GM12878 (cell line): ENCODE data around the gene NRSN1. TPM values are rescaled to one million over a fixed set of nuclear protein-coding genes. Genes with fewer than 3 reads are reported as not detected.

Source experiments
- ATAC-seq: fragments of 200-7000 bp; cut with Tn5 transposase; 3 replicates; pipeline ENCODE4 v1.9.1; 2020; ENCODE audit warnings: mild to moderate bottlenecking, moderate library complexity
- BruUV-seq: library from RNA; stranded (reverse); fragments of 400-500 nt; replicated peaks from 2 replicates; lab custom pipeline; 2021; lab: Mats Ljungman, UMichigan
- CTCF ChIA-PET: fragments of 300-600 bp; sonication (Branson Sonifier 250); formaldehyde crosslinking; extraction: SDS; loops from one replicate; lab custom pipeline; 2021; ENCODE audit warnings: inconsistent platforms; lab: Yijun Ruan, JAX
- POLR2A ChIA-PET: fragments of 350-600 bp; formaldehyde crosslinking; extraction: SDS; loops from one replicate; lab custom pipeline; 2021; ENCODE audit warnings: inconsistent platforms; lab: Charles Lee
- RAD21 ChIA-PET: fragments of 300-600 bp; sonication (Branson Sonifier 250); formaldehyde crosslinking; loops from one replicate; lab custom pipeline; 2023; ENCODE audit warnings: antibody characterized with exemption; ENCODE audit not compliant: unreplicated experiment; lab: Charles Lee
- SMC1A ChIA-PET: fragments of 300-600 bp; sonication (Branson Sonifier 250); formaldehyde crosslinking; loops from one replicate; lab custom pipeline; 2023; ENCODE audit not compliant: unreplicated experiment, uncharacterized antibody; lab: Charles Lee
- DNase-seq: peaks from one replicate; pipeline ENCODE4 v3.0.0-alpha.2; 2011; ENCODE audit warnings: low read depth, low spot score
- FAIRE-seq: peaks from 3 replicates; lab custom pipeline; 2011; peaks lifted over from hg19 to GRCh38; lab: Jason Lieb, UNC
- H2AFZ ChIP-seq: 2 replicates; pipeline ENCODE4 v1.6.0; 2011; ENCODE audit warnings: low read depth, low read length, control low read depth; ENCODE audit not compliant: control insufficient read depth
- H3K27ac ChIP-seq: 2 replicates; pipeline ENCODE4 v1.5.1; 2011; ENCODE audit warnings: control low read depth; ENCODE audit not compliant: control insufficient read depth, insufficient read depth
- H3K27me3 ChIP-seq, 2 experiments: replicated peaks in 1 of 2; 2 replicates each; pipeline versions ENCODE4 v1.6.0 to v1.6.1; 2011; ENCODE audit warnings: low read length in 1 of 2; ENCODE audit not compliant: control insufficient read depth in 2 of 2, insufficient read depth in 2 of 2
- H3K36me3 ChIP-seq, 2 experiments: 2 replicates each; pipeline ENCODE4 v1.5.1; 2011; ENCODE audit warnings: low read length in 1 of 2; ENCODE audit not compliant: control insufficient read depth in 2 of 2, insufficient read depth in 2 of 2
- H3K4me1 ChIP-seq: 2 replicates; pipeline ENCODE4 v1.6.1; 2011; ENCODE audit warnings: mild to moderate bottlenecking, low read length, moderate library complexity, mixed read lengths; ENCODE audit not compliant: control insufficient read depth, insufficient read depth
- H3K4me2 ChIP-seq: 2 replicates; pipeline ENCODE4 v1.6.0; 2011; ENCODE audit warnings: control low read depth; ENCODE audit not compliant: control insufficient read depth, insufficient read depth
- H3K4me3 ChIP-seq: fragments of 200-600 bp; sonication (generic); 2 replicates; pipeline ENCODE4 v1.5.1; 2016
- H3K79me2 ChIP-seq: 2 replicates; pipeline ENCODE4 v1.6.0; 2011; ENCODE audit warnings: low read length; ENCODE audit not compliant: control insufficient read depth, insufficient read depth
- H3K9ac ChIP-seq: 2 replicates; pipeline ENCODE4 v1.8.0; 2011; ENCODE audit warnings: low read length, control low read depth, mixed read lengths; ENCODE audit not compliant: control insufficient read depth, insufficient read depth
- H3K9me3 ChIP-seq: replicated peaks from 3 replicates; pipeline ENCODE4 v1.5.1; 2011; ENCODE audit warnings: mild to moderate bottlenecking, low read length; ENCODE audit not compliant: control insufficient read depth, insufficient read depth
- H4K20me1 ChIP-seq: 2 replicates; pipeline ENCODE4 v1.6.0; 2011; ENCODE audit not compliant: control insufficient read depth, insufficient read depth
- BRCA1 ChIP-seq: IDR thresholded peaks from 2 replicates; pipeline ENCODE4 v1.6.1; 2011; ENCODE audit warnings: low read depth, low read length, improper control_type of control experiment
- CREB1 ChIP-seq: IDR thresholded peaks from 2 replicates; pipeline ENCODE4 v1.6.1; 2012; ENCODE audit warnings: low read depth, mild to moderate bottlenecking, inconsistent platforms
- MTA2 ChIP-seq: fragments of 450-650 bp; IDR thresholded peaks from 2 replicates; pipeline ENCODE4 v1.6.1; 2016; ENCODE audit warnings: low read depth, mild to moderate bottlenecking, moderate library complexity
- NBN ChIP-seq: fragments of 450-650 bp; IDR thresholded peaks from 2 replicates; pipeline ENCODE4 v1.6.1; 2016
- RB1 ChIP-seq: fragments of 450-650 bp; formaldehyde crosslinking; IDR thresholded peaks from 2 replicates; pipeline ENCODE4 v1.6.1; 2017; ENCODE audit warnings: mild to moderate bottlenecking, borderline replicate concordance
- ZBED1 ChIP-seq: IDR thresholded peaks from 2 replicates; pipeline ENCODE4 v1.6.1; 2016; ENCODE audit warnings: borderline replicate concordance
- ZSCAN29 ChIP-seq: fragments of 450-650 bp; IDR thresholded peaks from 2 replicates; pipeline ENCODE4 v1.6.1; 2017; ENCODE audit warnings: mild to moderate bottlenecking, moderate library complexity
- WGBS: methylation state at CpG from one replicate; pipeline ENCODE4 v1.1.6; 2016; ENCODE audit warnings: low lambda C conversion rate; ENCODE audit not compliant: insufficient replicate concordance, insufficient coverage; ENCODE audit errors: missing lambda C conversion rate; 5-methylcytosine and 5-hydroxymethylcytosine counted together
- in situ Hi-C: fragments of 300-500 bp; cut with MboI; formaldehyde crosslinking; loops from 9 replicates; pipeline ENCODE4 v1.14.3; 2018; ENCODE audit warnings: mixed read lengths
- intact Hi-C: fragments of 100-400 bp; cut with micrococcal nuclease; formaldehyde crosslinking; loops from one replicate; pipeline ENCODE4 v1.14.2; 2022; ENCODE audit not compliant: unreplicated experiment
- polyA plus RNA-seq, 11 experiments: library from polyadenylated mRNA; depleted of rRNA in 4 of 11; unstranded in 6 of 11; stranded (reverse) in 5 of 11; fragments of >200 nt; fragmentation: Nextera tagmentation in 4 of 11; fragmentation: Illumina TruSeq in 1 of 11; extraction: Ambion mirVana in 4 of 11; extraction: Trizol in 1 of 11; gene quantifications; 1 replicate in 1 of 11; 2 replicates in 10 of 11; pipeline versions ENCODE4 v1.2.1 to v1.2.3, GENCODE V29; 2011 to 2016; ENCODE audit warnings: inconsistent platforms in 2 of 11, missing spikeins in 2 of 11, low read depth in 1 of 11
- total RNA-seq, 4 experiments: library from RNA; depleted of rRNA in 3 of 4; stranded (reverse); fragments of >200 nt in 3 of 4; fragmentation: Illumina TruSeq in 1 of 4; extraction: Trizol in 1 of 4; gene quantifications; 2 replicates each; pipeline versions ENCODE4 v1.2.1 to v1.2.3, GENCODE V29; 2013 to 2021
- TF ChIP-seq, protein P1 (sequence below): IDR thresholded peaks from 2 replicates; pipeline ENCODE4 v1.6.1; 2012; ENCODE audit warnings: low read depth, low read length, improper control_type of control experiment
- TF ChIP-seq, protein P2 (sequence below): IDR thresholded peaks from 2 replicates; pipeline ENCODE4 v1.6.1; 2011; ENCODE audit warnings: borderline replicate concordance, low read depth, mild to moderate bottlenecking, moderate library complexity, low read length; ENCODE audit not compliant: insufficient read depth, poor library complexity, severe bottlenecking
- TF ChIP-seq, protein P3 (sequence below): fragments of 450-650 bp; IDR thresholded peaks from 2 replicates; pipeline ENCODE4 v1.6.1; 2017; ENCODE audit warnings: borderline replicate concordance
- TF ChIP-seq, protein P4 (sequence below): fragments of 150-350 bp; IDR thresholded peaks from 2 replicates; pipeline ENCODE4 v1.6.1; 2014; ENCODE audit warnings: mild to moderate bottlenecking, low read depth, low read length
- TF ChIP-seq, protein P5 (sequence below): fragments of 450-650 bp; IDR thresholded peaks from 2 replicates; pipeline ENCODE4 v1.6.1; 2016; ENCODE audit warnings: mild to moderate bottlenecking

Gene NRSN1
- total and polyA plus RNA-seq, 10 of the 15 experiments (the other 5 are each of a cell fraction or from before 2014, with no cell fraction given) = not detected

DNA sequence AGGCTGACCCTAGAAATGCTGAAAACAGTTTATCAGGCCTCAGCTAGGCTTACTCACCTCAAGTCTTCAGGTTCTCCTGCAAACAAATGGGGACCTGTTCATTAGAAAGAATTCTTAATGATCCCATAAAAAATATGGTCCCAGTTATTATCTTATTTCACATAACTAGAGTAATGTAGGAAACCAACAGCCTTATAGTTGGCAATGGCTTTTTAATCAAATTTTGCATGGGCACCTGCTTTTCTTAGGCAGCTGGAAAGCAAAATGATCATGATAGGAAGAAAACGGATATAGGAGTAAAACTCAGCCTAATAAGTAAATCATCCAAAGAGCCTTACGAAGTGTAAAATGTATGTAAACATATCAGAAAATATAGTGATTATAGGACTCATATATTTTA, 1.3 kb downstream of the NRSN1 start:
- no TSS peak for BruUV-seq
- Histone ChIP-seq H3K27ac (no peak overlapping the region), H4K20me1 (no peaks in the 10 kb centered on the region), H3K79me2 (no peaks in the 10 kb centered on the region), H3K36me3 (no peaks in the 10 kb centered on the region), H3K4me2 (no peak overlapping the region), H3K9ac (no peak overlapping the region)
- in situ Hi-C loops = no loop called here
- 3% methylated on average over 2 of the region's 2 CpGs for WGBS
- RAD21 ChIA-PET = no interaction called here
- no peak for DNase-seq
- TF ChIP-seq ZBED1 = no peak
- no peak for TF ChIP-seq ZSCAN29
- TF ChIP-seq, protein P1, sequence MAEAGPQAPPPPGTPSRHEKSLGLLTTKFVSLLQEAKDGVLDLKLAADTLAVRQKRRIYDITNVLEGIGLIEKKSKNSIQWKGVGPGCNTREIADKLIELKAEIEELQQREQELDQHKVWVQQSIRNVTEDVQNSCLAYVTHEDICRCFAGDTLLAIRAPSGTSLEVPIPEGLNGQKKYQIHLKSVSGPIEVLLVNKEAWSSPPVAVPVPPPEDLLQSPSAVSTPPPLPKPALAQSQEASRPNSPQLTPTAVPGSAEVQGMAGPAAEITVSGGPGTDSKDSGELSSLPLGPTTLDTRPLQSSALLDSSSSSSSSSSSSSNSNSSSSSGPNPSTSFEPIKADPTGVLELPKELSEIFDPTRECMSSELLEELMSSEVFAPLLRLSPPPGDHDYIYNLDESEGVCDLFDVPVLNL = no peak
- TF ChIP-seq CREB1 = no peak
- TF ChIP-seq, protein P2, sequence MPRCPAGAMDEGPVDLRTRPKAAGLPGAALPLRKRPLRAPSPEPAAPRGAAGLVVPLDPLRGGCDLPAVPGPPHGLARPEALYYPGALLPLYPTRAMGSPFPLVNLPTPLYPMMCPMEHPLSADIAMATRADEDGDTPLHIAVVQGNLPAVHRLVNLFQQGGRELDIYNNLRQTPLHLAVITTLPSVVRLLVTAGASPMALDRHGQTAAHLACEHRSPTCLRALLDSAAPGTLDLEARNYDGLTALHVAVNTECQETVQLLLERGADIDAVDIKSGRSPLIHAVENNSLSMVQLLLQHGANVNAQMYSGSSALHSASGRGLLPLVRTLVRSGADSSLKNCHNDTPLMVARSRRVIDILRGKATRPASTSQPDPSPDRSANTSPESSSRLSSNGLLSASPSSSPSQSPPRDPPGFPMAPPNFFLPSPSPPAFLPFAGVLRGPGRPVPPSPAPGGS = no peak
- TF ChIP-seq NBN = no peak
- TF ChIP-seq, protein P3, sequence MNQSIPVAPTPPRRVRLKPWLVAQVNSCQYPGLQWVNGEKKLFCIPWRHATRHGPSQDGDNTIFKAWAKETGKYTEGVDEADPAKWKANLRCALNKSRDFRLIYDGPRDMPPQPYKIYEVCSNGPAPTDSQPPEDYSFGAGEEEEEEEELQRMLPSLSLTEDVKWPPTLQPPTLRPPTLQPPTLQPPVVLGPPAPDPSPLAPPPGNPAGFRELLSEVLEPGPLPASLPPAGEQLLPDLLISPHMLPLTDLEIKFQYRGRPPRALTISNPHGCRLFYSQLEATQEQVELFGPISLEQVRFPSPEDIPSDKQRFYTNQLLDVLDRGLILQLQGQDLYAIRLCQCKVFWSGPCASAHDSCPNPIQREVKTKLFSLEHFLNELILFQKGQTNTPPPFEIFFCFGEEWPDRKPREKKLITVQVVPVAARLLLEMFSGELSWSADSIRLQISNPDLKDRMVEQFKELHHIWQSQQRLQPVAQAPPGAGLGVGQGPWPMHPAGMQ = no peak
- TF ChIP-seq RB1 = no peak
- TF ChIP-seq, protein P4, sequence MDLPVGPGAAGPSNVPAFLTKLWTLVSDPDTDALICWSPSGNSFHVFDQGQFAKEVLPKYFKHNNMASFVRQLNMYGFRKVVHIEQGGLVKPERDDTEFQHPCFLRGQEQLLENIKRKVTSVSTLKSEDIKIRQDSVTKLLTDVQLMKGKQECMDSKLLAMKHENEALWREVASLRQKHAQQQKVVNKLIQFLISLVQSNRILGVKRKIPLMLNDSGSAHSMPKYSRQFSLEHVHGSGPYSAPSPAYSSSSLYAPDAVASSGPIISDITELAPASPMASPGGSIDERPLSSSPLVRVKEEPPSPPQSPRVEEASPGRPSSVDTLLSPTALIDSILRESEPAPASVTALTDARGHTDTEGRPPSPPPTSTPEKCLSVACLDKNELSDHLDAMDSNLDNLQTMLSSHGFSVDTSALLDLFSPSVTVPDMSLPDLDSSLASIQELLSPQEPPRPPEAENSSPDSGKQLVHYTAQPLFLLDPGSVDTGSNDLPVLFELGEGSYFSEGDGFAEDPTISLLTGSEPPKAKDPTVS = no peak
- no peak for TF ChIP-seq BRCA1
- TF ChIP-seq, protein P5, sequence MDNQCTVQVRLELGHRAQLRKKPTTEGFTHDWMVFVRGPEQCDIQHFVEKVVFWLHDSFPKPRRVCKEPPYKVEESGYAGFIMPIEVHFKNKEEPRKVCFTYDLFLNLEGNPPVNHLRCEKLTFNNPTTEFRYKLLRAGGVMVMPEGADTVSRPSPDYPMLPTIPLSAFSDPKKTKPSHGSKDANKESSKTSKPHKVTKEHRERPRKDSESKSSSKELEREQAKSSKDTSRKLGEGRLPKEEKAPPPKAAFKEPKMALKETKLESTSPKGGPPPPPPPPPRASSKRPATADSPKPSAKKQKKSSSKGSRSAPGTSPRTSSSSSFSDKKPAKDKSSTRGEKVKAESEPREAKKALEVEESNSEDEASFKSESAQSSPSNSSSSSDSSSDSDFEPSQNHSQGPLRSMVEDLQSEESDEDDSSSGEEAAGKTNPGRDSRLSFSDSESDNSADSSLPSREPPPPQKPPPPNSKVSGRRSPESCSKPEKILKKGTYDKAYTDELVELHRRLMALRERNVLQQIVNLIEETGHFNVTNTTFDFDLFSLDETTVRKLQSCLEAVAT = no peak
- TF ChIP-seq MTA2 = no peak
- TF ChIP-seq, all 136 proteins: peak for 0
- ChIA-PET CTCF (no interaction called here), SMC1A (no interaction called here), POLR2A (no interaction called here)
- Histone ChIP-seq H2AFZ (no peak overlapping the region), H3K27me3 (no peaks in the 10 kb centered on the region), H3K4me1 (no peaks in the 10 kb centered on the region), H3K4me3 (no peak overlapping the region), H3K9me3 (no peaks in the 10 kb centered on the region)
- no peak for FAIRE-seq
- intact Hi-C loops = no loop called here
- ATAC-seq = no peak
